Endothelial cell of umbilical vein (primary cell): Measurements from ENCODE around the gene LBX2. TPM values are rescaled to one million over a fixed set of nuclear protein-coding genes. Genes with fewer than 3 reads are reported as not detected.

Experiments
- BruUV-seq: library from RNA; stranded (reverse); fragments of 400-500 nt; replicated peaks from 2 replicates; lab custom pipeline; 2021; lab: Mats Ljungman, UMichigan
- CTCF ChIA-PET: fragments of 300-600, 350-600 bp; sonication (Branson Sonifier 250); formaldehyde crosslinking; loops from one replicate; lab custom pipeline; 2021; ENCODE audit warnings: antibody characterized with exemption, inconsistent platforms; lab: Charles Lee
- POLR2A ChIA-PET: fragments of 300-600, 350-600 bp; sonication (Branson Sonifier 250); formaldehyde crosslinking; loops from one replicate; lab custom pipeline; 2021; ENCODE audit warnings: antibody characterized with exemption, inconsistent platforms; lab: Charles Lee
- DNase-seq: peaks from one replicate; pipeline ENCODE4 v3.0.0-alpha.2; 2011; ENCODE audit warnings: low read depth, low spot score
- FAIRE-seq: peaks from 2 replicates; lab custom pipeline; 2011; peaks lifted over from hg19 to GRCh38; lab: Jason Lieb, UNC
- H2AFZ ChIP-seq: 2 replicates; pipeline ENCODE4 v1.6.0; 2012; ENCODE audit warnings: low read depth, low read length, control low read depth, inconsistent platforms
- H3K27ac ChIP-seq: 2 replicates; pipeline ENCODE4 v1.5.1; 2011; ENCODE audit warnings: low read depth, mild to moderate bottlenecking, control low read depth, low read length, moderate library complexity; ENCODE audit not compliant: insufficient read depth
- H3K27me3 ChIP-seq, 2 experiments: 2 replicates each; pipeline versions ENCODE4 v1.6.0 to v1.6.1; 2011; ENCODE audit warnings: low read length in 2 of 2, mixed read lengths in 1 of 2; ENCODE audit not compliant: control insufficient read depth in 2 of 2, insufficient read depth in 2 of 2
- H3K36me3 ChIP-seq, 2 experiments: 2 replicates in 1 of 2; 3 replicates in 1 of 2; pipeline ENCODE4 v1.5.1; 2011; ENCODE audit warnings: low read length in 2 of 2, mild to moderate bottlenecking in 1 of 2, moderate library complexity in 1 of 2; ENCODE audit not compliant: control insufficient read depth in 2 of 2, insufficient read depth in 2 of 2; ENCODE audit errors: extremely low read depth in 1 of 2
- H3K4me1 ChIP-seq: 3 replicates; pipeline ENCODE4 v1.5.1; 2011; ENCODE audit warnings: mild to moderate bottlenecking, low read length; ENCODE audit not compliant: control insufficient read depth, insufficient read depth; ENCODE audit errors: extremely low read depth
- H3K4me2 ChIP-seq: 2 replicates; pipeline ENCODE4 v1.6.1; 2011; ENCODE audit warnings: low read length, control low read depth, mixed read lengths; ENCODE audit not compliant: insufficient read depth
- H3K4me3 ChIP-seq, 3 experiments: fragments of 200-600 bp in 1 of 3; sonication (generic), shearing (Covaris generic) in 1 of 3; replicated peaks in 1 of 3; 2 replicates each; pipeline ENCODE4 v1.5.1; 2011 to 2016; ENCODE audit warnings: control low read depth in 3 of 3, low read length in 3 of 3, mild to moderate bottlenecking in 2 of 3, inconsistent platforms in 1 of 3, low read depth in 1 of 3, moderate library complexity in 1 of 3; ENCODE audit not compliant: insufficient read depth in 1 of 3
- H3K79me2 ChIP-seq: 2 replicates; pipeline ENCODE4 v1.6.0; 2012; ENCODE audit warnings: low read length, inconsistent platforms; ENCODE audit not compliant: control insufficient read depth, insufficient read depth
- H3K9ac ChIP-seq: replicated peaks from 2 replicates; pipeline ENCODE3; 2011; ENCODE audit warnings: low read length, control low read depth; ENCODE audit not compliant: insufficient read depth; ENCODE audit errors: extremely low read depth
- H3K9me1 ChIP-seq: replicated peaks from 3 replicates; pipeline ENCODE4 v1.6.0; 2011; ENCODE audit warnings: mild to moderate bottlenecking, low read length; ENCODE audit not compliant: control insufficient read depth, insufficient read depth; ENCODE audit errors: extremely low read depth
- H3K9me3 ChIP-seq: replicated peaks from 2 replicates; pipeline ENCODE4 v1.5.1; 2012; ENCODE audit warnings: low read length, inconsistent platforms; ENCODE audit not compliant: control insufficient read depth, insufficient read depth
- H4K20me1 ChIP-seq: replicated peaks from 2 replicates; pipeline ENCODE3; 2011; ENCODE audit warnings: mild to moderate bottlenecking, low read length; ENCODE audit not compliant: control insufficient read depth, insufficient read depth; ENCODE audit errors: extremely low read depth
- EZH2 ChIP-seq: IDR thresholded peaks from 2 replicates; pipeline ENCODE4 v1.6.1; 2012; ENCODE audit warnings: borderline replicate concordance, low read depth, mild to moderate bottlenecking, moderate library complexity, low read length, inconsistent platforms; ENCODE audit not compliant: severe bottlenecking
- FOS ChIP-seq: IDR thresholded peaks from 2 replicates; pipeline ENCODE4 v1.6.1; 2011; ENCODE audit warnings: mild to moderate bottlenecking, low read length, moderate library complexity, borderline replicate concordance; ENCODE audit not compliant: insufficient read depth
- GATA2 ChIP-seq: IDR thresholded peaks from 2 replicates; pipeline ENCODE4 v1.7.0; 2011; ENCODE audit warnings: low read depth, mild to moderate bottlenecking, moderate library complexity, mixed read lengths, low read length; ENCODE audit not compliant: insufficient read length, insufficient read depth
- JUN ChIP-seq: IDR thresholded peaks from 2 replicates; pipeline ENCODE4 v1.6.1; 2011; ENCODE audit warnings: borderline replicate concordance, low read depth; ENCODE audit not compliant: insufficient read length, insufficient read depth
- MYC ChIP-seq: IDR thresholded peaks from one replicate; pipeline ENCODE4 v1.6.1; 2011; ENCODE audit warnings: mild to moderate bottlenecking, low read depth, low read length
- POLR2A ChIP-seq: IDR thresholded peaks from 2 replicates; pipeline ENCODE4 v1.6.1; 2012; ENCODE audit warnings: low read depth, mild to moderate bottlenecking, control low read depth, low read length
- POLR2AphosphoS5 ChIP-seq: IDR thresholded peaks from 2 replicates; pipeline ENCODE4 v1.6.1; 2012; ENCODE audit warnings: low read depth, mild to moderate bottlenecking, control low read depth, low read length, moderate library complexity; ENCODE audit not compliant: insufficient read depth
- dilution Hi-C: fragments of 300-500 bp; cut with MboI; formaldehyde crosslinking; loops from one replicate; pipeline ENCODE4 v1.15.0; 2019; ENCODE audit warnings: low sequenced_read_pairs; ENCODE audit not compliant: extremely low pct_ligation_motif_present
- intact Hi-C: fragments of 100-400 bp; cut with micrococcal nuclease; formaldehyde crosslinking; loops from one replicate; pipeline ENCODE4 v1.10.0; 2022
- polyA plus RNA-seq, 4 experiments: library from polyadenylated mRNA; depleted of rRNA in 3 of 4; stranded (reverse) in 3 of 4; unstranded in 1 of 4; fragments of >200 nt; gene quantifications; 2 replicates each; pipeline versions ENCODE4 v1.2.1 to v1.2.3, GENCODE V29; 2011 to 2012; ENCODE audit warnings: missing spikeins in 1 of 4
- total RNA-seq: library from RNA; stranded (reverse); gene quantifications from 2 replicates; pipeline ENCODE4 v1.2.3, GENCODE V29; 2021
- TF ChIP-seq, protein P1 (sequence below): IDR thresholded peaks from 2 replicates; pipeline ENCODE4 v1.6.1; 2011; ENCODE audit not compliant: insufficient read depth, insufficient read length
- TF ChIP-seq, protein P2 (sequence below), 2 donors: IDR thresholded peaks; 1 replicate in 1 of 2; 2 replicates in 1 of 2; pipeline ENCODE4 v1.5.1; 2011; ENCODE audit warnings: low read length in 2 of 2, mild to moderate bottlenecking in 2 of 2, moderate library complexity in 2 of 2, control low read depth in 1 of 2, inconsistent platforms in 1 of 2, low read depth in 1 of 2; ENCODE audit not compliant: insufficient read depth in 1 of 2; ENCODE audit errors: extremely low read depth in 1 of 2

Gene LBX2
- total and polyA plus RNA-seq, 2 donors (not counting 3 experiments of a cell fraction or from before 2014, with no cell fraction given) = 2.8 to 3.8 TPM

DNA sequence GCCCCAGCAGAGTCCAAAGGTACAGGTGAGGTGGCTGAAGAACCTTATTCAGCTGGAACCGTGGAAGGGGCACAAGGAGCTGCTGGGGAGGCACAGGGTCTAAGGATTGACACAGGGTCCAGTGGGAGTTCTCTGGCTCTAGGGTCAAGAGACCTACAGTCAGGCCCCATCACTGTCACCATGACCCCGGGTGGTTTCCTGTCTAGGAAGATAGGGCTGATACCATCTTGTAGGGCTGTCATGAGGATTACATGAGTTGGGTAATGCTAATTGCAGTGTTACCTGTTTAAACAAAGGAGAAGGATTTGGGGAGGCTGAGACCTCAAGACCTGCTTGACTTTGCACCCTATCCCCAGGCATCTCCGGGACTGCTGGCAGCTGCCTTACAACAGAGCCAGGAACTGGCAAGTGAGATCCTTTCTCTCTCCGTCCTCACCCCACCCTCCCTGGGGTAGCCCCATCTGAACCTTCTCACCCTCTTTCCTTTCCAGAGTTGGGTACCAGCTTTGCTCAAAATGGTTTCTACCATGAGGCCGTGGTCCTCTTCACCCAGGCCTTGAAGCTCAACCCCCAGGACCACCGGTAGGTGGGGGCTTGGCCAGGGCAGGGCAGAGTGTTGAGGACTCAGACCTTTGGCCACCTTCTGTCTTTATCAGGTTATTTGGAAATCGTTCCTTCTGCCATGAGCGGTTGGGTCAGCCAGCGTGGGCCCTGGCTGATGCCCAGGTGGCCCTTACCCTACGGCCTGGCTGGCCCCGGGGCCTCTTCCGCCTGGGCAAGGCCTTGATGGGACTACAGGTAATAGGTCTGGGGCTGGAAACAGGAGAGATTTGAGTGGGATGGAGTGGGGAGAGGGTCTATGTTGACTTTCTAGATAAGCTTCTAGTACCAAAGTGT, 7.5 kb downstream of the LBX2 start:
- intact Hi-C loops = no loop called here
- no peak for TF ChIP-seq EZH2
- TF ChIP-seq MYC = no peak
- no peak for TF ChIP-seq FOS
- TF ChIP-seq, protein P1, sequence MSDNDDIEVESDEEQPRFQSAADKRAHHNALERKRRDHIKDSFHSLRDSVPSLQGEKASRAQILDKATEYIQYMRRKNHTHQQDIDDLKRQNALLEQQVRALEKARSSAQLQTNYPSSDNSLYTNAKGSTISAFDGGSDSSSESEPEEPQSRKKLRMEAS = no peak
- no peak for TF ChIP-seq POLR2AphosphoS5
- TF ChIP-seq POLR2A = no peak
- peaks cover 3 to 14% of the 10 kb centered on the region in 2 experiments for H3K36me3 ChIP-seq
- no peak overlapping the region for H3K9ac ChIP-seq
- peaks cover 5% of the 10 kb centered on the region for H3K4me1 ChIP-seq
- H2AFZ ChIP-seq = no peak overlapping the region
- H3K27ac ChIP-seq = no peak overlapping the region
- dilution Hi-C loops = no loop called here
- FAIRE-seq (no peak), DNase-seq (no peak)
- H3K9me1 ChIP-seq = no peaks in the 10 kb centered on the region
- CTCF ChIA-PET = no interaction called here
- H3K27me3 ChIP-seq = peaks cover 0 to 1% of the 10 kb centered on the region in 2 experiments
- POLR2A ChIA-PET = no interaction called here
- H3K4me2 ChIP-seq = no peak overlapping the region
- no peak overlapping the region for H3K4me3 ChIP-seq
- H3K9me3 ChIP-seq = no peaks in the 10 kb centered on the region
- H4K20me1 ChIP-seq = no peaks in the 10 kb centered on the region
- no peaks in the 10 kb centered on the region for H3K79me2 ChIP-seq
- no TSS peak for BruUV-seq

DNA sequence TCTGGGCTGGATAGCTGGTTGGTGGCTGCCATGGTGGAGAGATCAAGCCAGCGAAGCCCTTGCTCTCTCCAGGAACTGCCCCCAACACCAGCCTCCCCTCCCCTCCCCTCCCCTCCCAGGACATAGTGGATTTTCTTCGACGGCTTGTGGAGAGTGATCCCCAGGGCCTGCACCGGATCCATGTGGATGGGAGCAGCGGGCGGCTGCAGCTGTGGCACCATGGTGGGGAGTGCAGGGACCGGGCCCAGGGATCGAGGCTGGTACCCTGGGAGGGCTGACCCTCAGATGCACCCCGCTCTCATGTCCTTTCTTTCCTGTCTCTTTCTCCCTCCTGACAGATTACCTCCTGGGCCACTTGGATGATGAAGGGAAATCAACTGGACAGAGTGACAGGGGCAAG, 9.5 kb downstream of the LBX2 start:
- Histone ChIP-seq H3K4me3 (no peak overlapping the region), H3K79me2 (no peaks in the 10 kb centered on the region), H3K4me1 (peaks cover 5% of the 10 kb centered on the region), H3K9ac (no peak overlapping the region), H3K9me1 (no peaks in the 10 kb centered on the region), H3K27ac (no peak overlapping the region), H3K4me2 (no peak overlapping the region), H3K36me3 (peaks cover 3 to 14% of the 10 kb centered on the region in 2 experiments), H3K9me3 (no peaks in the 10 kb centered on the region), H2AFZ (no peak overlapping the region), H3K27me3 (no peaks in the 10 kb centered on the region), H4K20me1 (no peaks in the 10 kb centered on the region)
- ChIA-PET CTCF (interaction anchor here (0.9 to 2.1 kb wide), 3 partner anchors 8 to 42 kb away, joined by 3 to 8 read pairs (median 3); no protein-coding TSS in a partner anchor), POLR2A (no interaction called here)
- no peak for DNase-seq
- dilution Hi-C loops (no loop called here), intact Hi-C loops (no loop called here)
- no TSS peak for BruUV-seq
- TF ChIP-seq POLR2A = no peak
- TF ChIP-seq, protein P1 = no peak
- no peak for TF ChIP-seq EZH2
- TF ChIP-seq MYC = no peak
- TF ChIP-seq, protein P2, sequence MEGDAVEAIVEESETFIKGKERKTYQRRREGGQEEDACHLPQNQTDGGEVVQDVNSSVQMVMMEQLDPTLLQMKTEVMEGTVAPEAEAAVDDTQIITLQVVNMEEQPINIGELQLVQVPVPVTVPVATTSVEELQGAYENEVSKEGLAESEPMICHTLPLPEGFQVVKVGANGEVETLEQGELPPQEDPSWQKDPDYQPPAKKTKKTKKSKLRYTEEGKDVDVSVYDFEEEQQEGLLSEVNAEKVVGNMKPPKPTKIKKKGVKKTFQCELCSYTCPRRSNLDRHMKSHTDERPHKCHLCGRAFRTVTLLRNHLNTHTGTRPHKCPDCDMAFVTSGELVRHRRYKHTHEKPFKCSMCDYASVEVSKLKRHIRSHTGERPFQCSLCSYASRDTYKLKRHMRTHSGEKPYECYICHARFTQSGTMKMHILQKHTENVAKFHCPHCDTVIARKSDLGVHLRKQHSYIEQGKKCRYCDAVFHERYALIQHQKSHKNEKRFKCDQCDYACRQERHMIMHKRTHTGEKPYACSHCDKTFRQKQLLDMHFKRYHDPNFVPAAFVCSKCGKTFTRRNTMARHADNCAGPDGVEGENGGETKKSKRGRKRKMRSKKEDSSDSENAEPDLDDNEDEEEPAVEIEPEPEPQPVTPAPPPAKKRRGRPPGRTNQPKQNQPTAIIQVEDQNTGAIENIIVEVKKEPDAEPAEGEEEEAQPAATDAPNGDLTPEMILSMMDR (IDR thresholded peaks at IDR 0.05; ENCODE audit: extremely low read depth in 1 of 2, insufficient read depth in 1 of 2, low read depth in 1 of 2, low read length in 2 of 2) = no peak
- TF ChIP-seq JUN = no peak
- TF ChIP-seq FOS = no peak
- TF ChIP-seq POLR2AphosphoS5 = no peak
- TF ChIP-seq GATA2 = no peak
- FAIRE-seq = no peak
